GM18873 (cell line): Measurements from ENCODE around the gene MEGF9.

ENCODE experiments used
- ATAC-seq: cut with Tn5 transposase; IDR thresholded peaks from one replicate; pipeline ENCODE4 v1.9.1; 2021; ENCODE audit warnings: mild to moderate bottlenecking, moderate library complexity, moderate number of reproducible peaks; ENCODE audit not compliant: unreplicated experiment, low FRiP score

The MEGF9 gene

GRCh38 chr9:120734607-120735410 lies 20.5 kb upstream of the MEGF9 start:
- no peak for ATAC-seq

- no peak for ATAC-seq
Observed at GRCh38 chr9:120733190-120733589, 18.9 kb upstream of the MEGF9 start.

GRCh38 chr9:120730654-120731514 lies 16.6 kb upstream of the MEGF9 start:
- ATAC-seq: no peak

GRCh38 chr9:120729791-120730241 lies 15.5 kb upstream of the MEGF9 start:
- ATAC-seq: no peak

- no peak for ATAC-seq
Observed at GRCh38 chr9:120726484-120726883, 12.2 kb upstream of the MEGF9 start.

- no peak for ATAC-seq
Observed at GRCh38 chr9:120725907-120726306, 11.6 kb upstream of the MEGF9 start.

GRCh38 chr9:120724757-120725400 lies 10.6 kb upstream of the MEGF9 start:
- ATAC-seq: no peak

GRCh38 chr9:120723565-120723964 lies 9.3 kb upstream of the MEGF9 start:
- no peak for ATAC-seq

- no peak for ATAC-seq
Observed at GRCh38 chr9:120720404-120720803, 6.1 kb upstream of the MEGF9 start.

GRCh38 chr9:120718316-120718715 lies 4.0 kb upstream of the MEGF9 start:
- no peak for ATAC-seq

GRCh38 chr9:120717176-120717575 lies 2.9 kb upstream of the MEGF9 start:
- no peak for ATAC-seq

GRCh38 chr9:120716483-120716882 lies 2.2 kb upstream of the MEGF9 start:
- no peak for ATAC-seq

GRCh38 chr9:120715389-120715924 lies 1.2 kb upstream of the MEGF9 start:
- ATAC-seq: no peak

- peak; percentile 4 for ATAC-seq
Observed at GRCh38 chr9:120714846-120715388, 647 bp upstream of the MEGF9 start.

GRCh38 chr9:120713257-120714087 lies 798 bp downstream of the MEGF9 start:
- ATAC-seq: no peak

- ATAC-seq: no peak
Observed at GRCh38 chr9:120712539-120713031, 1.7 kb downstream of the MEGF9 start.

- no peak for ATAC-seq
Observed at GRCh38 chr9:120711841-120712538, 2.3 kb downstream of the MEGF9 start.

- no peak for ATAC-seq
Observed at GRCh38 chr9:120711354-120711753, 2.9 kb downstream of the MEGF9 start.
